HAP-1 (cell line): ENCODE data around the gene CBLN1.

ENCODE experiments used
- DNase-seq, 2 experiments: peaks; one replicate each; pipeline ENCODE4 v3.0.0-alpha.2; 2016 to 2020; ENCODE audit warnings: low spot score in 2 of 2
- H3K27me3 ChIP-seq: fragments of 250-450 bp; sonication (Bioruptor Pico); 2 replicates; pipeline ENCODE4 v1.5.1; 2020; ENCODE audit warnings: low read depth, mild to moderate bottlenecking, moderate library complexity
- H3K36me3 ChIP-seq: fragments of 250-450 bp; sonication (Bioruptor Pico); replicated peaks from 2 replicates; pipeline ENCODE4 v1.5.1; 2020; ENCODE audit warnings: mild to moderate bottlenecking
- H3K4me1 ChIP-seq: fragments of 250-450 bp; sonication (Bioruptor Pico); 2 replicates; pipeline ENCODE4 v1.5.1; 2020; ENCODE audit warnings: mild to moderate bottlenecking
- H3K4me3 ChIP-seq: fragments of 250-450 bp; sonication (Bioruptor Pico); 2 replicates; pipeline ENCODE4 v1.5.1; 2020; ENCODE audit warnings: mild to moderate bottlenecking, moderate library complexity
- H3K9me3 ChIP-seq: fragments of 250-450 bp; sonication (Bioruptor Pico); 2 replicates; pipeline ENCODE4 v1.5.1; 2020; ENCODE audit warnings: mild to moderate bottlenecking, moderate library complexity
- in situ Hi-C: fragments of 300-500 bp; cut with MboI; formaldehyde crosslinking; loops from 3 replicates; pipeline ENCODE4 v1.14.3; 2020; ENCODE audit warnings: low sequenced_read_pairs, inconsistent platforms, mixed read lengths

Gene CBLN1

DNA sequence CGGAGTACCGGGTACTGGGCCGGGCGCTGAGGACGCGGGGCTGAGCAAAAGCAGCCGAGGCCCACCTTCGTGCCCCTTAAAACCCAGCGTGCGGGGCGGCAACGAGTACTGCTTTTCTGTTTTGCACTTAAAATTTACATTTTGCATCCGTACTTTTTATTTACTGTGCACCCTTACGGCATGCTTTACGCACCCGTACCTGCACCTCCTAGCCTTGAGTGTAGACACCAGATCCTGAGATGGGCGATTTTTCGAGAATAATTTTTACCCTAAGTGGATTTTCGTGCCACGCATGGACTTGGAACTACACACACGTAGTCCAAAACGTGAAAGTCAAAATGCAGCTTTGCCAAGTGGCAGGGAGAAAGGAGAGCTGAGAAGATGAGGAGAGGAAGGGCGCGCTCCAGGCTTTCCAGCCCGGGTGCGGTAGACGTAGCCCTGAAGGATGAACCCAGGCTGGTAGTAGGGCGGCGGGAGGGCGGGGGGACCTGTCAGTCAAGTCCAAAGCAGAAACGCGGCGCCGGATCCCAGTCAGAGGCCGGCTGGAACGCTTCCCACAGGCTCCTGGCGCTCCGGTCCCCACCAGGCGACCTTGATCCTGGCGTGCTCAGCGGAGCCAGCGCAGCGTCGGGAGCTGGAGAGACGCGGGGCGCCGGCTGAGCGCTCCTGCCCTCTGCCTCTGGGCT lies 1.2 kb upstream of the CBLN1 start:
- no peaks in the 10 kb centered on the region for H3K9me3 ChIP-seq
- peaks cover 68% of the 10 kb centered on the region for H3K27me3 ChIP-seq
- peaks cover 5% of the 10 kb centered on the region; the same call in 1 of the 2 replicates for H3K4me1 ChIP-seq
- H3K36me3 ChIP-seq, result no peaks in the 10 kb centered on the region
- peak overlapping the region; percentile 16 for H3K4me3 ChIP-seq
- in situ Hi-C loops, result no loop called here
- peak in 1 of 2 experiments; percentile 41 for DNase-seq

DNA sequence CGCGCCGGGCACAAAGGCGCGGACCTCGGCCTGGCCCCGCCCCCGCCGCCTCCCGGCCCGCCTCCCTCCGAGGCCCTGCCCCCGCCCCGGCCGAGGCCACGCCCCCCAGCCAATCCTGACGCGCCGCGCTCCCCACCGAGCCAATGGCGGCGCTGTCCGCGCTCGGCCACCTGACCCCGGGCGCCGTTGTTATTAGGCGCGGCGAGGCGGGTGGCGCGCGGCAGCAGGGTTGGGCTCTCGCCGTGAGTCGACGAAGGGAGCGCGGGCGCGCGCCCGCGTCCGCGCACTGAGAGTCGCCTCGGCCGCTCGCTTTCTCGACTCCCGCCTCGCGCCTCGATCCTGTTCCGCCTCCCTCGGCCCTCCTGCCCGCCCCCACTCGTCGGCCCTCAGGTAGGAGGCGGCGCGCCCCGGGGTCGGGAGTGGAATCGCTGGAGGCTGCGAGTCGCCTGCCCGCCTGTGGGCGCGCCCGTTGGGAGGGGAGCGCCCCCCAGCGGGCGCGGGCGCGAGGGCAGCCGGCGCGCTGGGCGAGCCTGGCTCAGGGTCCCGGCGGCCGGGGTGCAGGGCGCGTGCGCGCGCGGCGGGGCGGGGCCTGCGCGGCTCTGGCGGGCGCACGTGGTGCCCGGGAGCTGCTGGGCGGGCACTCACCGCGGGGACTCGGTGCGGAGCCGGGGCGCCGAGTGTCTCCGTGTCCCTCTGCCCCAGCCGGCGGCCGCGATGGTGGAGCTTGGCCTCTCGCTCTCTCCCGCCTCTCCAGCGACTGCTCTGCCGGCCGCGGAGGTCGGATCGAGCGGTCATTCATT lies 405 bp upstream of the CBLN1 start:
- H3K27me3 ChIP-seq, result peaks cover 72% of the 10 kb centered on the region
- no peaks in the 10 kb centered on the region for H3K36me3 ChIP-seq
- peak overlapping the region; percentile 35 for H3K4me3 ChIP-seq
- DNase-seq, result peak; percentile 81 to 93
- H3K9me3 ChIP-seq, result no peaks in the 10 kb centered on the region
- in situ Hi-C loops, result no loop called here
- peaks cover 5% of the 10 kb centered on the region; the same call in 1 of the 2 replicates for H3K4me1 ChIP-seq

DNA sequence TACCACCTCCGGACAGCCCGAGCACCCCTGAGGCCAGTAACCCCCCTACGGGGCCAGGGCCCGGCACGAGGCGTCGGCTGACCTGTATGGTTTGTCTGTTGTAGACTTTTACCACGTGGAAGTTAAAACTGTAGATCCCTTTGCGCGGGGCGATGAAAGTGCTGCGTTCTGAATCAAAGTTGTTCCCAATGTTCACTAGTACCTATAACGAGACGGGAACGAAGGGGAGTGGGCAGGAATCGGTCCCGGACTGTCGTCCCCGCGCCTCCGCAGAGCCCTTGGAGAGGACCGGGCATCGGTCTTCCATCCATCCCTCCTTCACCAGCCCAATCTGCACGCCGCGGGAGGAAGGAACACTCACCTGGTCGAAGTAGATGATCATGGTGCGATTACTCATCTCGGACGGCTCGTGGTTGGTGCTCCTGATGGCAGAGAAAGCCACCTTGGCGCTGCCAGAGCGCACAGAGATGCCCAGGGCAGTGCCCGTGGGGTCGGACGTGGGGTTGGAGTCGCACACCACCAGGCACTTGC lies 732 bp downstream of the CBLN1 start:
- Histone ChIP-seq H3K36me3 (no peaks in the 10 kb centered on the region), H3K4me3 (no peak overlapping the region; the same call in 1 of the 2 replicates), H3K27me3 (peaks cover 76% of the 10 kb centered on the region), H3K4me1 (peaks cover 5% of the 10 kb centered on the region; the same call in 1 of the 2 replicates), H3K9me3 (no peaks in the 10 kb centered on the region)
- in situ Hi-C loops, result no loop called here
- no peak for DNase-seq

GRCh38 chr16:49280105-49280741 lies 1.4 kb downstream of the CBLN1 start:
- H3K36me3 ChIP-seq, result no peaks in the 10 kb centered on the region
- peaks cover 73% of the 10 kb centered on the region for H3K27me3 ChIP-seq
- peak in 1 of 2 experiments; percentile 20 for DNase-seq
- in situ Hi-C loops, result no loop called here
- peaks cover 5% of the 10 kb centered on the region; the same call in 1 of the 2 replicates for H3K4me1 ChIP-seq
- no peak overlapping the region for H3K4me3 ChIP-seq
- H3K9me3 ChIP-seq, result no peaks in the 10 kb centered on the region

DNA sequence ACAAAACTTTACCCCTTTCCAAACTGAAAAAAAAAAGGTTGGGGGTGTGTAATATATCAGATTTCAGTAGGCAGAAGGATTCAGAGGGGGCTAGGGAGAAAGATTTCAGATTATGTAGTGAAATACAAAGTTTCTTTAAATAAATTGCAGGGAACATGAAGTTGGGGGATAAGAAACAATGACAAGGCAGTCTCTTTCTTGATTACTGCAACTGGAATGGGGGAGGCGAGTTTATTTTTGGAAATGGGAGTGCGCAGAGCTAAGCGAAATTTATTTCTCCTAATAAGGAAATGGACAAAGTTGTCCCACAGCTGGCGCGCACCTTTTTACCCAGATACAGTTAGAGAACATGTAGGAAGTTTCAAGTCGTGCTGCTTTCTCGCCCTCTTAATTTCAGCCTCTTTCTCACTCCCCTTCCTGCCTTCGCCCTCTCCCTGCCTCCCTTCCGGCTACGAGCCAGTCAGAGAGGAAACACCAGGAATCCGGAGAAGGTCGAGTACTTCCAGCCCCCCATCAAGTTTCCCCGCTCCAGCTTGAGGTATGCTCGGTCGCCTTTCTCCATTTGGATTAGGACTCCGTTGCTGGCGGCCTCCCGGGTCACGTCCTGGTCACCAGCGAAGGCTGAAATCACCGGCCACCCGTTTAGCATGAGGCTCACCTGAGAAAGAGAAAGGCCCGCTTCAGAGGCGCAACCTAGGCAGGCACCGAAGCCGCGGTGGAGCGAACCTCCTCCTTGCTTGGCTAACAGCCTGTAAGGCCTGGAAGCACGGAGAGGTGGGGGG lies 2.5 kb downstream of the CBLN1 start:
- no peaks in the 10 kb centered on the region for H3K9me3 ChIP-seq
- no peaks in the 10 kb centered on the region for H3K36me3 ChIP-seq
- H3K27me3 ChIP-seq, result peaks cover 68% of the 10 kb centered on the region
- DNase-seq, result no peak
- no peak overlapping the region for H3K4me3 ChIP-seq
- in situ Hi-C loops, result no loop called here
- peaks cover 5% of the 10 kb centered on the region; the same call in 1 of the 2 replicates for H3K4me1 ChIP-seq

GRCh38 chr16:49278567-49278827 lies 3.1 kb downstream of the CBLN1 start:
- Histone ChIP-seq H3K4me3 (no peak overlapping the region), H3K9me3 (no peaks in the 10 kb centered on the region), H3K36me3 (no peaks in the 10 kb centered on the region), H3K27me3 (peaks cover 63% of the 10 kb centered on the region), H3K4me1 (peaks cover 5% of the 10 kb centered on the region; the same call in 1 of the 2 replicates)
- in situ Hi-C loops, result no loop called here
- DNase-seq, result no peak

GRCh38 chr16:49277766-49278566 lies 3.7 kb downstream of the CBLN1 start:
- no peak overlapping the region for H3K4me3 ChIP-seq
- no peaks in the 10 kb centered on the region for H3K9me3 ChIP-seq
- no peaks in the 10 kb centered on the region for H3K36me3 ChIP-seq
- no peak for DNase-seq
- in situ Hi-C loops, result no loop called here
- peaks cover 58% of the 10 kb centered on the region for H3K27me3 ChIP-seq
- H3K4me1 ChIP-seq, result peaks cover 5% of the 10 kb centered on the region; the same call in 1 of the 2 replicates

DNA sequence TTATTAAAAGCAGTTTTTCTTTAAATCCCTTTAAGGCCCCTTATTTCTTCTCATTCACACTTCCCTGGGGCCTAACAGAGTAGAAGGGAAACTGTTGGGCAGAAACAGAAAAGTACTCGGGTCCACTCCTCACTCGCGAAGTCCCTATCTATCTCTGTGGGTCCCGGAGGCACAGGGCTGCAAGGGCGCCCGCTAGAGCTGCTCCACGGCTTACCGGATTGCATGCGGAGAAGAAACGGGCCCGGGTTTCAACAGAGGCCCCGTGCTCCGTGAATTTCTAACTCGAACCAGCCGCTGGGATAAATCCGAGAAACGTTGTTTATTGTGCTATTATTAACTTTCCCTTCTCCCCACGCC lies 4.3 kb downstream of the CBLN1 start:
- in situ Hi-C loops, result no loop called here
- H3K27me3 ChIP-seq, result peaks cover 52% of the 10 kb centered on the region

GRCh38 chr16:49276646-49277385 lies 4.8 kb downstream of the CBLN1 start:
- DNase-seq, result no peak
- in situ Hi-C loops, result no loop called here

More for the DNA sequence above, 4.3 kb downstream of the CBLN1 start:
- Histone ChIP-seq H3K4me1 (0 out of 2 replicates have a peak, but pooled peaks cover under 1% of the 10 kb centered on the region), H3K4me3 (no peak overlapping the region), H3K9me3 (no peaks in the 10 kb centered on the region), H3K36me3 (no peaks in the 10 kb centered on the region)
- DNase-seq, result no peak

DNA sequence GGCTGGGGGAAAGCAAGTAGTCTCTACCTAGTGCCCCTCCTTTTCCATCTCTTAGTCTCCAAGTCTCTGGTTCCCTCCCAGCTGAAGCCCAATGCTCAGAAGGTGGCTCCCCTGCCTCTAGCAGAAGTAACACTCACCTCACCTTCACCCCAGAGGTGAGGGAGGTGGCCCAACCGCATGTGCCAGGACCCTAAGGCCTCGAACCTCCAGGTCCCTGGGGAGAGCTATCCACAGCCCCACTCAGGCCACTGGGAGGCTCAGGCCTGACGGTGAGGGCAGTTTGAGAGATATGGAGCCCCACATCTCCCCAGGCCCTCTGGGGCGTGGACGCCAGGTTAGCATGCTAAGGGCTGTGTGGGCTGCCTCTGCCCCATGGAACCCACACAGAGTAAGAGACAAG lies 5.8 kb downstream of the CBLN1 start:
- H3K36me3 ChIP-seq, result no peaks in the 10 kb centered on the region
- H3K4me1 ChIP-seq, result no peaks in the 10 kb centered on the region
- no peak for DNase-seq
- in situ Hi-C loops, result no loop called here
- H3K9me3 ChIP-seq, result no peaks in the 10 kb centered on the region
- H3K27me3 ChIP-seq, result peaks cover 48% of the 10 kb centered on the region
- H3K4me3 ChIP-seq, result no peak overlapping the region

More at GRCh38 chr16:49276646-49277385, 4.8 kb downstream of the CBLN1 start:
- Histone ChIP-seq H3K36me3 (no peaks in the 10 kb centered on the region), H3K4me3 (no peak overlapping the region), H3K4me1 (no peaks in the 10 kb centered on the region), H3K9me3 (no peaks in the 10 kb centered on the region), H3K27me3 (peaks cover 52% of the 10 kb centered on the region)

DNA sequence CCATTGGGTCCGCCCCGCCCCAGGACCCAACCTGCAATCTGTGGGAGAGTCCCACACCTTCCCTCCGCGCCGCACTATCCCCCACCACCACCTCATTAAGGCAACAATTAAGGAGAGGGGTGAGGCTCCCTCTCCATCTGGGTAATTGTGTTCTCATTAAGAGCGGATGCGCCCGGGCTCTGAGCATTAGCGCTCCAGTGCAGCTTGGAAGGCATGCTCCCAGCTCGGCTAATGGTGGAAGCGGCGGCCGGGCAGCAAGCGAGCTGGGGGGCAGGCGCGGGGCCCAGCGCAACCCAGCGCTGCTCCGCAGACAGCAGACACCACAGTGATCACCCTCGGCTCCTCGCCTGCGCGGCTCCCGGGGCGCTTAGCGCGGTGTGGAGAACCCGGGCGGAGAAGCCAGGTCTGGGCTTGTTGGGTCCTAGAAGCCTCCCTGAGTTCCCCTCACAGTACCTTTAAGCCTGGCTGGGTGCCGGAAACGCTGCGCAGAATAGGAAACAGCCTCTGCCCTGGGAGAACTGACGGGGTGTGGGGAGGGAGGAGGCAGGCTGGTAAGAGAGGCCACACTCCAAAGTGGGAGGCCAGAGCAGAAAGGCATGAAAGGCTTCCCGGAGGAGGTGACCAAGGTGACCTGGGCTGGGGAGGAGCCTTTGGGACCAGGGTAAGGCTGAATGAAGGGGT lies 6.4 kb downstream of the CBLN1 start:
- in situ Hi-C loops, result no loop called here
- no peaks in the 10 kb centered on the region for H3K9me3 ChIP-seq
- no peak overlapping the region for H3K4me3 ChIP-seq
- H3K36me3 ChIP-seq, result no peaks in the 10 kb centered on the region
- peaks cover 42% of the 10 kb centered on the region for H3K27me3 ChIP-seq
- no peak for DNase-seq
- H3K4me1 ChIP-seq, result no peaks in the 10 kb centered on the region

DNA sequence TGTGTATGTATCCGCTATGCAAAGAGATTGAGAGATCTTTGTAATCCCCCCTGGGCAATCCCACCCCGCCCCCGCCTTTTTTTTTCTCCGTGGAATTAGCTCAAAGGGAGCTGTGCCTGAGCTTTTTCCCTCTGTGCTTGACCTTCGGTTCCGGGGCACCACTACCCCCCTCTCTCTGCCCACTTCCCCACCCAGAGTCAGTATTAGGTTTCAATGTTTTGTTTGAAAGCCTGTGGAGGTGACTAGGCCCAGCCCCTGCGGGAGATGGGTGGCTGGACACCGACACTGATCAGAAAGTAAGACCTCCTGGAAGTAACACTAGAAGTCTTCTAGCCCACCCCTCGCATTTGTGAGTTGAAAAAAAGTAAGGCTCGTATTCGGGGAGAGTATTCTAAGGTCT lies 7.0 kb downstream of the CBLN1 start:
- in situ Hi-C loops, result no loop called here
- no peak overlapping the region for H3K4me3 ChIP-seq
- H3K36me3 ChIP-seq, result no peaks in the 10 kb centered on the region
- no peak for DNase-seq
- H3K9me3 ChIP-seq, result no peaks in the 10 kb centered on the region
- H3K27me3 ChIP-seq, result peaks cover 36% of the 10 kb centered on the region
- H3K4me1 ChIP-seq, result no peaks in the 10 kb centered on the region
